ENCODE measurements around the gene PRKG2.

PRKG2 gene

GRCh38 chr4:81096566-81096965, 118.5 kb downstream of the PRKG2 start:
- no peak for DNase-seq (ENCODE audit: low spot score)

DNA sequence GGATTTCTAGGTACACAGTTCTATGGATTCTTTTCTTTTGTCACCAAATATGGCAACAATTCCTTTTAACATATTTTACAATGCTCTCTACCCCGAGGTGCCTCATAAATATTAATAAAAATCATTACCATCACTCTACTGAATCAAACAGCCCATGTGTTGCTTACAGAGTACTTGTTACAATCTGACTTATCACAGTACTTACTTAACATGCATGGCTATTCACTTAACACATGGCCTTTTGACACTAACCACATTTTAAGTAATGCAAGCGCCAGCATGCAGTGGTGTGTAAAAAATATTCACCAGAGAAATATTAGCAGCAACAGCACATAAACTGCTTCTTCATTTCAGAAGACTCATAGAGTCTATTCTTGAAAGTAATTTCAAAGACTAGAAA, 119.6 kb downstream of the PRKG2 start:
- DNase-seq (ENCODE audit: low spot score) = no peak

DNA sequence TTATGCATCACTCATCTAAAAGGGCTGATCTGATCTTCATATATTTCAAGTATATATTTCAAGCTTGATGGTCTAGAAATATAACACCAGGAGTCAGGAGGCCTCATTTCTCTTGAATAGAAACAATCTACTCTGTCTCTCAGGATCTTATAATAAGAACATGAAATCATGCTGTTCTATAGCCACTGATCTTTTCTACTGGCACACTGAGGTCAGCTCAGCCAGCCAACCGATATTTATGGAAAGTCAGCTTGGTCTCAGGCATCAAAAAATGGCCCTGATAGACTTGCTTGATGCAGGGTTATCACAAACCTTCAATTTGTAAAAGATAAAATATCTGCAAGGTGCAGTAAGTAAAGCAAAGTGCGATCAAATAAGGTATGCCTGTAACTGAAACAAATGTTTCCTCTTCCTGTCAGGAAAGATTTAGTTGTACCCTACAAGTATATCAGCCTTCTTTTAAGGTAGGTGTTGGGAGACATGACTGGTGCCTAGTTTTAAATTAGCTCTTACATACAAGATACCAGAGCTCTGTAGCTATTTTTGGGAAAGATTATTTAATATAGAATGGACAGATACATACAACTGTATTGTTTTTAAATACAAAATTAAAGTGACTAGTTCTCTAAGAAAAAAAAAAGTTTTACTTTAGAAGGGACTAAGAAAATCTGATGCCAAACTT, 121.2 kb downstream of the PRKG2 start:
- DNase-seq (ENCODE audit: low spot score) = no peak

DNA sequence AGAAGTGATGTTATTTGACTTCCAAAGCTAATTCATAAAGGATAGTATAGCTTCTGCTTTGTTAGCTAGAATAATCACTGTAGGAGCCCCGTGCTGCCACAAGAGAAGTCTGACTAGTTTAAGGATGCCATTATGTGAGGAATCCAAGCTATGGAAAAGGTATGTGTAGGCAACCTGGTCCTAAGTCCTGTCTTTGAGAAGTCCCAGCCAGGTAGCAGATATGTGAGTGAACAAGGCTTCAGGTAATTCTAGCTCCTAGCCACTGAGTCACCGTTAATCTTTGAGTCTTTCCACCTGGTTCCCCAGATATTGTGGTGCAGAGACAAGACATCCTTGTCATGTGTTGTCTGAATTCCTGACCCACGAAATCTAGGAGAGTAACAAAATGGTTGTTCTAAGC, 129.0 kb downstream of the PRKG2 start:
- no peak for DNase-seq (ENCODE audit: low spot score)

- no peak for DNase-seq (ENCODE audit: low spot score)
Observed at GRCh38 chr4:81085291-81085690, 129.7 kb downstream of the PRKG2 start.

DNA sequence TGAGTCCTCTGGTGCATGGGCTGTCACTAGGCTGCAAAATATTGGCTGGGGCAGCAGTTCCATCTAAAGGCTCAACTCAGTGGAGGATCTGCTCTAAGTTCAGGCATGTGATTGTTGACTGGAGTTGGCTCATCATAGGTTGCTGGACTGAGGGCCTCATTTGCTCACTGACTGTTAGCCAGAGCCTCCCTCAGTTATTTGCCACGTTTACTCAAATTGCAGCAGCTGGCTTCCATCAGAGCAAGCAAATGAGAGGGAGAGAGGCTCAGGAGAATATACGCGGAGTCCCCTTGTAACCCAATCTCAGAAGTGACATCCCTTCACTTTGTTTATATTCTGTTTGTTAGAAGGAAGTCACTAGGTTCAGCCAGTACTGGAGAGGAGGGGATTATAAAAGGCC, 130.4 kb downstream of the PRKG2 start:
- peak; percentile 8 for DNase-seq (ENCODE audit: low spot score)

DNA sequence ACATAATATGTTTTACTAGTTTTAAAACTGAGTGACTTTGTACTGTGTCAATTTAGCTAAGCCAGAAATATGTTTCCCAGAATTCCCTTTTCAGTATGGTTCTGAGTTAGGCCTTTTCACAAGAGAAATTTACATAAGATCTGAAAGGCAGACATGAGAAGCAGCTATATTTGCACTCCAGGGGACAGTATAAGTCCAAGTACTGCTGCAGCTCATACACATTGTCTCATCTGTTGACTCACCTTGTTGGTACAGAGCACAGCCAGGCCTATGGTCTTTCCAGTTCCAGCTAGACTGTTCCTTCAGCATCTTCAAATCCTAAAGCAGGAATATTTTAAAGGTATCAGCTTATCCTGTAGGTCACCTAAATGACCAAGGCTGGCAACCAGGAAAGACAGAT, 131.0 kb downstream of the PRKG2 start:
- DNase-seq (ENCODE audit: low spot score) = peak; percentile 12

GRCh38 chr4:81081156-81081555, 133.9 kb downstream of the PRKG2 start:
- no peak for DNase-seq (ENCODE audit: low spot score)

DNA sequence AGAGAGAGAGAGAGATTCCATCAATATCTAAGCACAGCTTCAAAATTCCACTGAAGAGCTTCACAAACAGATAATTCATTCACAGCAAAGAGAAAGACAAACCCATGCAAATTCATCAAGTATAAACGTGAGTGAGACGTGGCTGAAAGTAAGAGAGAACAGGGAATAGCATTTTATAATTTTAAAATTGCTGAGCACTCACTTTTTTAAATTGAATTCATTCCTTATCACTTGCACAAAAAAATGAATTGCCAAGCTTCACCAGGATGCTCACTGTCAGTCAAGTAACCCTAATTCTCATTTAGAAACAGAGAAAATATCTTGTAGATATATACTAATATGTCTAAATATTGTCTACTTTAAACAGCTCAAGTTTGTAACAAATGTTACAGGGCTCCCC, 144.0 kb downstream of the PRKG2 start:
- no peak for DNase-seq (ENCODE audit: low spot score)

DNA sequence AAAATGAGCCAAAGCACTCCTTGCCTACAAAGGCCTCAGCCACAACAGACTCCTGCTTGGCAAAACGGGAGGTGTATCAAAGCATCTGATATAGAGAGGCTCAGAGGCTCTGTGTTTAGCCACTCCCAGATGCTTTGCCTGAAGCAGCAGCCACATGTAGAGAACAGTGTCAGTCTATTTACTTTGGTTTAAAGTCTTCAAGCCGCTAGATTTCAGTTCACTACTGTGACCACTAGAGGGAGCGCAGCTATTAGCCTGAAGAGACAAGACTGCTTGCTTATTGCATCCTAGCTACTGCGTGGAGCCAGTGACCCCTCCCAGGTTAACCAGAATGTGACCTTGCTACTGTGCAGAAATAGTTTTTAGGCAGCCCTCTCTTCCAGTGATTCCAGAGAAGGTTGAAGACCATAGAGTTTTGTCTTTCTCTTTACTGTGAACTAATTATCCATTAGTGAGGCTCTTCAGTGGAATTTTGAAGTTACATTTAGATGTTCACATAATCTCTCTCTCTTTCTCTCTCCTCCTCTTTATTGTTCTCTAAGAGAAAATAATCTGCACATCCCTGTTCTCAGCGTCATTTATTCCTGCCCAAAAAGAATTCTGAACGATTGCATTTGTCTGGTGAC, 145.2 kb downstream of the PRKG2 start:
- DNase-seq (ENCODE audit: low spot score) = peak; percentile 57

DNA sequence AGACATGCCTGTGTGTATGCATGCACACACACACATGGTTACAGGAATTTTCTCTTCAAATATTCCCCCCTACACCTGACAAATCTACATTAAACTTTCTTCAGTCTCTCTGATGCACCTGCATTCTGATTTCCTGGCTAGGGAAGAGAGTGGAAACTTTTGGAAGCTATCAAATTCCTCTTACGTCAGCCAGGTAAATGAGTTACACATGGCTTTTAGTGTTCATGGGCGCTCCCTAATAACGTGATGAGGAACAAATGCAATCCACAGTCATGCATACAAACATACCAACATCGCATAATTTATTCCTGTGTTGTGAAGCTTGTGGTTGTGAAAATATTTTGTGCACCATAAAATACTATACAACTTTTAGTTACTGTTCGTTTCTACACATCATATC, 149.6 kb downstream of the PRKG2 start:
- no peak for DNase-seq (ENCODE audit: low spot score)

DNA sequence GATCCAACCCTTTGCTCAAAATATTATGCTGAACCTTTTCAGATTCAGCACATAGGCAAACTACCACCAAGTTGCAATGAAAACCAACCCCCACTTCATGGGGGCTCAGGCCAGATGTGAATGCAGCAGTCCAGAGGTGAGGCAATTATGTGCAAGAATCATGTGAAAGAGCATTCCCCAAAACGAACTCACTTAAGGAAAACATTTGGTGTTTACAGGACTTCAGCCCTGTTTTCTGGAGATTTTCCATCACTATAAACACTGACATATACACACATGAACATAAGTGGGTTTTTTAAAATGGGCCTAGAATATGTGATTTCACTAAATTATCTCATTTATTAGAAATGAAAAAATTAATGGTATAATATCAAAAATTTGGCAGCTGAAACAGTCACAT, 153.0 kb downstream of the PRKG2 start:
- DNase-seq (ENCODE audit: low spot score) = no peak

- no peak for DNase-seq (ENCODE audit: low spot score)
Observed at GRCh38 chr4:81061344-81061730, 153.7 kb downstream of the PRKG2 start.

DNA sequence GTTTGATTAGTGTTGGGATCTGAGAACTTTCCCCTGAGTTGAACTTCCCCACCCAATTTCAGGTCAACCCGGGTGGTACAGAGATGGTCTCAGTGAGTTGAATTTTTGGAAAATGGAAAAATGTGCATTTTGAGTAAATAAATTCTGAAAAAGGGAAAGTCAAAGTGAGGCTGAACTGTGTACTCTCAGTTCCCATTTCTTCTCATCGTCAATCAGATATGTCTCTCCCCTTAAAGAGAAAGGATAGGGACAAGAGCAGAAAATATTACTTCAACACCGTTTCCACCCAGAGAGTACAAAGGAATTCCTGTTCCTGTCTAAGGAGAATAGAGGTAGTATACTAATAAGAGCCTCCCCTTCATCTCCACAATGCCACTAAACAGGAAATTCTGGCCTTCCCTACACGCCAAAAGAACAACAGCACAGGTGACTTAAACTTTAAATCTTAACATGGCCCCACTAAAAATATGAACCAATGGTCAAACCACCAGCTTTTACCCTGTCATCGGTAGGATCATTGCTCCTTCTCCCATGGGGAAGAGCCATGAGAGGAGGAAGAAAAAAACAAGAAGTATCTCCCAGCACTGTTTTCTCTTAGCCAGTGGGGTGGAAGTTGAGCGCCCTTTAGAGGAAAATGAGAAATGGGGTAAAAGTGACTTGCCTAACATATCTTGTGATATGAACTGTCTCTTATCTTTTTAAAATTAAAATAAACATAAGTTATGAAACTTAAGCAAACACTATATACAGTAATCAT, 154.3 kb downstream of the PRKG2 start:
- no peak for DNase-seq (ENCODE audit: low spot score)

- no peak for DNase-seq (ENCODE audit: low spot score)
Observed at GRCh38 chr4:81058621-81059020, 156.4 kb downstream of the PRKG2 start.

DNA sequence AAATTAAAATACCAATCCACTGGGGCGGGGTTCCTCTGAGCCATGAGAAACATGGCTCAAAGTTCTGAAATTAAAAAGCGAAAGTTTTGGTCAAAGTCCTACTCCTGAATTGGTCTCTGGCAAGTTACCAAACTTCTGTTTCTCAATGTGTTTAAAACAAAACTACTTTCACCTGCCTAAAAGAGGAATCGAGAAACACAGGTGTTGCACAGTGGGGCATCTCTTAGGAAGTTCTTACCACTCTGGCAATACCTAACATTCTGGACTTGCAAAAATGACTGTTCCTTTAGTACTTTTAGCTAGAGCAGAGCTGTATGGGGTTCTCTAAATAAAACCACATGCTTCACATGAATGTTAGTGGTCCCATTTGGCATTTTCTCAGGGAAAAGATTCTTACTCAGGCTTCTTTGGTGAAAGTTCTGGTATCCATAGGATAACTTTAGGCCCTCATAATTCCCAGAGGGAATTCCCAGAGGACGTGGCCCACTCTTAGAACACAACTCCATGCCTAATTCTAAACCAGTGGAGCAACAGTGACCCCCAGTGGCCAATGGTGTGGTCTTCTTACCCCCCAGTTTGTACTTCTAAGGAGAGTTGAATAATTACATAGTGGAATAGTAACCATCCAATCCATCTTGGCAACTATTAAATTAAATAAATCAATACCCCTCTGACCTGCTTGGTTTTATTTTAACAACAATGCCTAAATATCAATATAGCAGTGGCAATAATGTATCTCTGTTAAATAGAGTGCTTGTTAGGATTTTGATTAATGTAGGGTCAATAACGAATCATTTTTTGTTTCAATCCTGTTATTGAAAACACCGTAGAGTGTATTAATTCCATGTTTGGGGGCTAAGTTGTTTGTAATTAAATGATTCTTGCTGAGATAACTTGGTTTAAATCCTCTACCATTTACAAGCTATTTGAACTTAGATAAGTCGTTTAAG, 162.6 kb downstream of the PRKG2 start:
- DNase-seq (ENCODE audit: low spot score) = peak; percentile 37

DNA sequence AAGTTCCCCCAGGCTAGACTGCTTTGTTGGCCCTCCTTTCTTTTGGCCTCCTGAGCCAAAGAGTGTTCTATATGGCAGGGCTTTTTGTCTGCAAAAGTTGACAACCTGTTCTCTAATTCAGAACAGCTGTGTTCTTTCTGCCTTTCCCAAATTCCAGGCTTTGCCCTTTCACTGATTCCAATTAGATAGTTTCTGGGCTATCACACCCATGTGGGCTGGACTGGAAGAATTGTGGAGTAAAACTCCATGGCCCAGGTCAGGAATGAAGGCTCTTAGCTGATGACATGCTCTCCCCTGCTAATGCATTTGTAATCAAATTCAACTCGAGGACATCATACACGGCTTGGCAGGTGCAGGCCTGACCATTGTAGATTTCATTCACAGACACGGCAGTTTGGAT, 165.1 kb downstream of the PRKG2 start:
- DNase-seq (ENCODE audit: low spot score) = no peak

DNA sequence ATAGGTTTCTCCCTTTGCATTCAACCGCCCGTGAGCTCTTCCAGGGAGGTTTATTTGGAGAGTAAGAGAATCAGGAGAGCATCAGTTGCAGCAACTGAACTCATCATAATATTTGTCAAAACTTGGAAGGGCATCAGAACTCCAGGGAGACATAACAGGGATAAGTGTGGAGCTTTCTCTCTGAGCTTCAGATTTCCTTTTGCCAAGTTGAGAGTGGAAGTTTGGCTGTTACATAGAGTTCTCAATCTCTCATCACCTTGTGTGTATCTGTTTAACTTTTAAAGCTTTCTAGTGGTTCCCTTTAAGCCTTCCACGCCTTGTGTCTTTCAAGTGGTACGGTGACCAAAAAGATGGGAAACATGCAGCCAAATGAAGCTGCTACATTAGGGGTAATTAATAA, 165.7 kb downstream of the PRKG2 start:
- no peak for DNase-seq (ENCODE audit: low spot score)

DNA sequence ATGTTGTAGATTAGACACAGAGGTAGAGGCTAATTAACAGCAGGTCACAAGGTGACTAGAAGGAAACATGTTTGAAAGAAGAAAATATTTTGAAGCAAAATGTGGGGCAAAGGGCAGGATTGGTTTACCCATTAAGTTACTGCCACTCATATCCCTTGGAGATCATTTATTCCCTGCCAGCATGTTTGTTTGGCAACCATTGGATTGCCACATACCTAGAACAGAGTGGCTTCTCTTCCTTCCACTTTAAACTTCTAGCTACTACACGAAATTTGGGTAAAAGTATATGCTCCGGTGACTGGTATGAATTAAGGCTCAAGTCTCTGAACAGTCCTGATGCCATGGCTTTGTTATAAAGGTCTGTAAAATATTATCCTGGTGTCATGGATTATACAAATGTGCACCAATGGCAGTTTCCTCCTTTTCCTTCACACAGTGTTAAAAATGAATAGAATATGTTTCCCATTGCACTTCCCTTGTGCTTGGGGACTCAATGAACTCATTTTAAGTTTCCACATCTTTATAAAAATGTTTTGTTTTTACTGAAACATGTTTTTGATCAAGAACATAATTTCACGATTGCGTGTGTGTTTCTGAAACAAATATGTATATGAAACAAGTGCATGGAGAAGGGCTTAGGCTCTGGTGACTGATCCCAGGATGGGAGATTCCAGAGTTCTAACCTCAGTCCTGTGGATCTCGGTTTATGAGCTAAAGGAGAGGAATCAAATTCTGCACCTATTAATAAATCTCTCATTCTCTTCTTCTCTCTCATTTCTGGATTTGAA, 172.2 kb downstream of the PRKG2 start:
- DNase-seq (ENCODE audit: low spot score) = no peak

GRCh38 chr4:81040012-81040659, 174.9 kb downstream of the PRKG2 start:
- peak; percentile 29 for DNase-seq (ENCODE audit: low spot score)

Data from AG08396 (cell line).